Prostate gland (tissue), 2 donors: Measurements from ENCODE around the gene ZNF674. TPM values are rescaled to one million over a fixed set of nuclear protein-coding genes. Genes with fewer than 3 reads are reported as not detected.

Experiments used
- DNase-seq: peaks from one replicate; pipeline ENCODE4 v3.0.0-alpha.2; 2019; ENCODE audit warnings: low spot score
- H3K27ac ChIP-seq, 2 donors: fragments of 200-600 bp; sonication (generic); 2 replicates each; pipeline ENCODE4 v1.5.1; 2017 to 2019
- H3K27me3 ChIP-seq: fragments of 200-600 bp; sonication (generic); replicated peaks from 2 replicates; pipeline ENCODE4 v1.5.1; 2019; ENCODE audit not compliant: insufficient read depth
- H3K36me3 ChIP-seq, 2 donors: fragments of 200-600 bp; sonication (generic); 1 replicate in 1 of 2; 2 replicates in 1 of 2; pipeline versions ENCODE4 v1.5.1 to v1.8.1; 2017 to 2019
- H3K4me1 ChIP-seq: fragments of 200-600 bp; sonication (generic); replicated peaks from 2 replicates; pipeline ENCODE4 v1.5.1; 2019
- H3K4me3 ChIP-seq, 2 donors: fragments of 200-600 bp; sonication (generic); 2 replicates each; pipeline ENCODE4 v1.5.1; 2017 to 2019
- H3K9me3 ChIP-seq: fragments of 200-600 bp; sonication (generic); 2 replicates; pipeline ENCODE4 v1.5.1; 2017
- CTCF ChIP-seq, 4 experiments: fragments of 200-600 bp in 2 of 4; fragments of 450-650 bp in 2 of 4; sonication (generic) in 2 of 4; IDR thresholded peaks; 1 replicate in 3 of 4; 2 replicates in 1 of 4; pipeline ENCODE4 v1.5.1; 2016 to 2019; ENCODE audit warnings: antibody characterized with exemption in 4 of 4, mild to moderate bottlenecking in 2 of 4, moderate library complexity in 2 of 4
- POLR2A ChIP-seq: fragments of 450-650 bp; IDR thresholded peaks from one replicate; pipeline ENCODE4 v1.6.1; 2016; ENCODE audit warnings: antibody characterized with exemption, mild to moderate bottlenecking
- POLR2AphosphoS5 ChIP-seq: sonication (generic); formaldehyde crosslinking; IDR thresholded peaks from one replicate; pipeline ENCODE4 v1.6.1; 2017; ENCODE audit warnings: antibody characterized with exemption
- WGBS: methylation state at CpG from one replicate; pipeline ENCODE4 v1.1.5; 2018; 5-methylcytosine and 5-hydroxymethylcytosine counted together
- intact Hi-C: fragments of 100-400 bp; cut with DNase I; formaldehyde crosslinking; loops from one replicate; pipeline ENCODE4 v1.14.2; 2022
- total RNA-seq, 2 donors: library from RNA; depleted of rRNA; stranded (reverse); fragments of >200 nt; gene quantifications; one replicate each; pipeline ENCODE4 v1.1.0, GENCODE V29; 2016

Gene ZNF674
- total RNA-seq, 2 donors from 2014 or later, result 4.9 to 8.1 TPM

GRCh38 chrX:46571423-46572339 lies 26.5 kb upstream of the ZNF674 start:
- Histone ChIP-seq H3K27ac (no peak overlapping the region), H3K4me1 (no peaks in the 10 kb centered on the region), H3K9me3 (no peaks in the 10 kb centered on the region), H3K27me3 (no peaks in the 10 kb centered on the region), H3K4me3 (no peak overlapping the region), H3K36me3 (no peaks in the 10 kb centered on the region)
- WGBS, result 90% methylated on average over 10 of the region's 10 CpGs
- no peak for TF ChIP-seq POLR2AphosphoS5
- no peak for TF ChIP-seq POLR2A
- no peak for TF ChIP-seq CTCF (IDR thresholded peaks at IDR 0.05)
- intact Hi-C loops, result no loop called here
- DNase-seq, result no peak

GRCh38 chrX:46569621-46570020 lies 24.4 kb upstream of the ZNF674 start:
- no peaks in the 10 kb centered on the region for H3K4me1 ChIP-seq
- no peak overlapping the region for H3K27ac ChIP-seq
- no peak for DNase-seq
- TF ChIP-seq POLR2AphosphoS5 (no peak), POLR2A (no peak), CTCF (IDR thresholded peaks at IDR 0.05) (no peak)
- H3K4me3 ChIP-seq, result no peak overlapping the region
- no peaks in the 10 kb centered on the region for H3K36me3 ChIP-seq
- intact Hi-C loops, result no loop called here
- H3K9me3 ChIP-seq, result no peaks in the 10 kb centered on the region
- H3K27me3 ChIP-seq, result no peaks in the 10 kb centered on the region

GRCh38 chrX:46567388-46567787 lies 22.2 kb upstream of the ZNF674 start:
- TF ChIP-seq POLR2A, result no peak
- no peak for TF ChIP-seq CTCF (IDR thresholded peaks at IDR 0.05)
- no peak for TF ChIP-seq POLR2AphosphoS5
- DNase-seq, result no peak
- Histone ChIP-seq H3K4me3 (no peak overlapping the region), H3K9me3 (no peaks in the 10 kb centered on the region), H3K27ac (no peak overlapping the region), H3K27me3 (no peaks in the 10 kb centered on the region), H3K4me1 (no peaks in the 10 kb centered on the region), H3K36me3 (no peaks in the 10 kb centered on the region)
- intact Hi-C loops, result no loop called here

- peak; percentile 20 for DNase-seq
These were observed 16.8 kb upstream of the ZNF674 start for GRCh38 chrX:46561824-46562657.

More at GRCh38 chrX:46561824-46562657, 16.8 kb upstream of the ZNF674 start:
- no peak overlapping the region for H3K4me3 ChIP-seq
- no peaks in the 10 kb centered on the region for H3K36me3 ChIP-seq
- 57% methylated on average over 6 of the region's 6 CpGs for WGBS
- no peak overlapping the region for H3K27ac ChIP-seq
- no peaks in the 10 kb centered on the region for H3K4me1 ChIP-seq
- TF ChIP-seq CTCF (IDR thresholded peaks at IDR 0.05) (no peak), POLR2AphosphoS5 (no peak), POLR2A (no peak)
- intact Hi-C loops, result no loop called here
- H3K9me3 ChIP-seq, result no peaks in the 10 kb centered on the region
- H3K27me3 ChIP-seq, result no peaks in the 10 kb centered on the region
